NCI-H748 (cell line): ENCODE results near the gene NUAK2.
A peak's percentile ranks its signal among the peaks of the same experiment; 100 is the strongest.

ENCODE experiments used
- DNase-seq: peaks from one replicate; lab custom pipeline; 2025; ENCODE audit not compliant: unreplicated experiment; lab: John Stamatoyannopoulos, UW

NUAK2 gene

GRCh38 chr1:205323794-205324193 lies 2.2 kb upstream of the NUAK2 start:
- no peak for DNase-seq

DNA sequence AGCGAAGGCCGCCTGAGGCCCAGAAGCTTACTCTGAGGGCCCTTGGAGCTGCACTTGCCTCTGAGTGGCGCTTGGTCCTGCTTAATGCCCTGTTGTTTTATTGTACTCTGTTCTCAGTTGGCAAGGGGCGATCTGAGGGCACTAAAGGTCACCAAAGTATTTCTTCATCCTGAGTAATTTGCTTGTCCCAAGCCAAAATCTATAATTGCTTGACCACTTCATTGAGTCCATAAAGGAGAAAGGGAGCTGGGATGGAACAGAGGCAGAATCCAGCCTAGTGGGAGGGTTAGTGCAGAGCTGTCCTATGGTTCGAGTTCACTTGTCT lies 376 bp upstream of the NUAK2 start:
- DNase-seq, result no peak

DNA sequence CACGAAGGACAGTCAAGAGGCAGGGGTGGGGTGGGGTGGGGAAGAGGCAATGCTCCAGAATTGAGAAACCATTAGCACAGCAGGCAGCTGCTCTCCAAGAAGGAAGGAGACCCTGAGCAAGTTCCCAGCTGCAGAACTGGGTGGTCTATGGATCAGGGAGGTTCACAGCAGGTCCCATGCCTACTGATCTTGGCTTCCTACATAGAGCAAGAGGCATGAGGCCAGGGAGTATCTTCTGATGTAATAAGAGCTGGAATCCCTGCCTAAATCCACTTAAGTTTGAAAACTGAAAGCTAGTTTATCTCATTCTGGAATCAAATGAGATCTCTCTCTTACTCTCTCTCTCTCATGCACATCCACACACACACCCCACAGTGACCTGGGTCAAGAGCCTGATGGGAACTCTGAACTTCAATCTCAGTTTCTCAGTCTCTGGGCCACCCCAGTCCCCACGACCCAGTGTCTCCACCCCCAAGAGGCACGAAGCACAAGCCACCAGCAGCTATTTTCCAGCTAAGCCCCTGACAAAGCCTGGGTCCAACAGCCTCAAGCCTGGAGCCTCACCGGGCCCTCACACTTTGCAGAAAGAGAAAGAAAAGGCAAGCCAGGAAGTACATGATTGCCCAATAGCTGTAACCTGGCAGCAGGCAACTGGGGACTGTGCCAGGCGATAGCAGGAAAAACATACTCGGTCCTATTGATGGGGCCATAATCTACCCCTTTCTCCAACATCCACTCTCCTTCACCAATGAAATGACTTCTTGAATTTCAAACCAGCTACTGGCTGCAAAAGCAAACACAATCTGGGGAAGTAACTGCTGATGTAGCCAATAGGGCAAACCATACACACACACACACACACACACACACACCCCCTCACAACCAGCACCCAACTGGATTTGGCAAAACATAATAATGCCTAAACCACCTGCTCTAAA lies 2.2 kb downstream of the NUAK2 start:
- DNase-seq, result peak; percentile 57

DNA sequence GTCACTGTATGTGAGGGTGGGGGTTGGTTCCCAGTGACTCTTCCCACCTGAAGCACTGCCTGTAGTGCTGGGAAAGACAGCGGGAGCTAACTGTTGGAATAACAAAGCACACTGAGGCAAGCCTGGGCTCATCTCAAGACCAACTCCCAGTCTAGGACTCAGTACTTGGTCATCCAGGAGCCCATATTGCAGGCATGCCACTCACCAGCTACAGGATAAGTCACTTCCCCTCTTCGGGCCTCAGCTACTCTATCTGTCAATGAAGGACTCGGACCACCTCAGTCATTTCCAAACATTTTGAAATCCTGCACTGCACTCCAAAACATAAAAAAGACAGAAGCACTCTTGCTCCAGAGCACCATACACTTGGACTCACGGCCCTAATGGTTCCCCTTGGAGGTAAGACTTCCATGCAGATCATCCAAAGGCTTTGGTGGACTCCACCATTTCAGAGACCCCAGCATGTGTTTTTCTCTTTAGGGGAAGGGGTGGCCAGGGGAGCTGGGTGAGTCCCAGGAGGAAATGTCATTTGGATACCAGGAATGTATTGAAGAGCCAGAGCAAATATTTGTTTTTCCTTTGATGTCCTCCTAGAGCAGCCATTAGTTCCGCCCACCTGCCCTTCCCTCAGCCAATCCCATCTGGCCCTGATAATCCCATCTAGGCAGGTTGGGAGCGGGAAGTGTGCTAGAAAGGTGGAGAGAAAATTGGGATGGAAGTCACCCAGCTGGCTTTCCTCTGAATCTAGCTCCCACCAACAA lies 3.1 kb downstream of the NUAK2 start:
- DNase-seq, result peak; percentile 88

DNA sequence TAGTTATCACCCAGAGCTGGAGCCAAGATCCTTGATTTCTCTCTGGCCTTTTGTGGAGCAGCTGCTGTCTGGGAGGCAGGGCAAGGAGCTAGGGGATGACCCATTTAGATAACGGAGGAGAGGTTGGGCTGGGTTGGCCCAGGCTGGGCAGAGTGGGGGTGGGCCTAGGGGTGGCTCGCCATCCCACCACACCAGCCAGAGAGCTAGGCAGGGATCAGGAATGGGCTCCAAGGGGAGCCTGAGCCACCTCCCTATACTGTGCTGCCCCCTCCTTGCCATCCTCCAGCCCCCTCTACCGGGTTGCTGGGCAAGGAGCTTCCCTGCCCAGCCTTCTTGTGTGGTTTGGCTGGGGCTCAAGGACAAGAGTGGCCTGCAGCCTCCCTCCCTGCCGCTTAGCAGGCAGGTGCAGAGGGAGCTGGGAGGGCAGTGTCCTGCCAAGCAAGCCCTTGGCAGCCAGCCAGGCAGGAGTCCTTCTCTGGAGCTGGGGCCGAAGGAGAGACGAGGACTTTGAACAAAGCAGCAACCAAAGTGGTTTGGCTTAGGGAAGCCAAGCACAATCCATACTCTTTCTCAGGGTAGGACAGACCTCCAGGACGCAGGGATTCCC lies 4.1 kb downstream of the NUAK2 start:
- DNase-seq, result peak; percentile 93

DNA sequence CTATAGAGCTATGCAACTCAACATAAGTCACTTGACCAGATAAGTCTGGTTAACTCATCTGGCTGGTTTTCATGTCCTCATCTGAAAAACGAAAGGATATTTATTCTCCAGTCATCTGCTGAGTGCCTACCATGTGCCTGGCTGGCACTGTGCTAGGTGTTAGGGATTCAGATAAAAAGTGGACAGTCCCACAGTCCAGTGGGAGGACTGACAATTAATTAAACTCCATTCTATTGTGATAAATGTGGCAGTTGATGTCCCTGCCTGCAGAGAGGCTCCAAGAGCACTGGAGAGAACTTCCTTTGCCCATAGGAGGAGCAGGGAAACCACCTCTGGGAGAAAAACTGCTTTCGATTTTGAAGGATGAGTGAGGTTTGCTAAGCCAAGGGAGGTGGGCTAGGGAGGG lies 5.4 kb downstream of the NUAK2 start:
- DNase-seq, result no peak

DNA sequence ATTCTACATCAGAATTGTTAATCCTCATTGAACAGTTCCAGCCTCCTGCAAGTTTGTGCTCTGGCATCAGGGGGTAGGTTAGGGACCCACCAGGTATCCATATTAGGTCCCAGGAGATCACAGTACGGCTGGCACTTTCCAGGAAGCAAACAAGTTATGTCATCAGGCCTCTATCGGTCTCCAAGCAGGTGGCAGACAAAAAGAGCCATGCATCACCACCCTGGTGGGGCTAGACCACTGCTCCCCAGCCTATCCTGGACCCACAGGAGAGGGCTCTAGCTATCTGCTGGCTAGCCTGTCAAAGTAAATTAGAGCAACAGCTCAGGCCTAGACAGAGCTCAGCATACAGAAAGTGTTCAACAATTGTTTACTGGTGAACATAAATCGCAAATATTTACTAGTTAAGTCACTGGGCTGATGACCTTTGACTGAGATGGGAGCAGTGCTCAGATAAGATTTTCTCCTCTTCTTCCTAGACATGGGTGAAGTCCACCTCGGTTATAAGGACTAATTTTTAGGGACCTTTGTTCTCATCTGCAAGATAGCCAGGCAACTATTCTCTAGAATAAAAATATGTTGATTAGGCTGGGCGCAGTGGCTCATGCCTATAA lies 6.4 kb downstream of the NUAK2 start:
- no peak for DNase-seq

- peak; percentile 40 for DNase-seq
These were observed 7.8 kb downstream of the NUAK2 start for GRCh38 chr1:205313563-205314308.

DNA sequence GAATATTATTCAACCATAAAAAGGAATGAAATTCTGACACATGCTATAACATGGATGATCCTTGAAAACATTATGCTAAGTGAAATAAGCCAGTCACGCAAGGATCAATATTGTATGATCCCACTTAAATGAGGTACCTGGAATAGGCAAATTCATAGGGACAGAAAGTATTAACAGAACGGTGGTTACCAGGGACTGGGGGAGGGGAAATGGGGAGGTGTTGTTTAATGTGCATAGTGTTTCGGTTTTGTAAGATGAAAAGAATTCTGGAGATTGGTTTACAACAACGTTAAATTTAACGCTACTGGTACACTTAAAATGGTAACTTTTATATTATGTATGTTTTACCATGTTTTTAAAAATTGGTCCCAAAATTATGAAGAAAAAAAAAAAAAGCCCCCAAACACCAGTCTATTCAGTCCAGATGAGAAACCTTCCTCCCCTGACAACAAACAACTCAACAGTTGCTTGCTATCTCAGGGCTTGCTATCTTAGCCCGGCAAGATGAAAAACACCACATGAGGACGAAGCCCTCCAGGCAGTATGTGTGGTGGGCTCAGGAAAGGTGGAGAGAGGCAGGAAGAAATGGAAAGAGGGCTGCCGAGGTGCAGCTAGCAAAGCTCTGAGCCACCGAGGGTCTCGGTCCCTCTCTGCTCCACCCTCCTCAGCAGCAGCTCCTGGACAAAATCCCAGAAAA lies 8.5 kb downstream of the NUAK2 start:
- DNase-seq, result no peak

- no peak for DNase-seq
These were observed 10.4 kb downstream of the NUAK2 start for GRCh38 chr1:205310976-205311704.

DNA sequence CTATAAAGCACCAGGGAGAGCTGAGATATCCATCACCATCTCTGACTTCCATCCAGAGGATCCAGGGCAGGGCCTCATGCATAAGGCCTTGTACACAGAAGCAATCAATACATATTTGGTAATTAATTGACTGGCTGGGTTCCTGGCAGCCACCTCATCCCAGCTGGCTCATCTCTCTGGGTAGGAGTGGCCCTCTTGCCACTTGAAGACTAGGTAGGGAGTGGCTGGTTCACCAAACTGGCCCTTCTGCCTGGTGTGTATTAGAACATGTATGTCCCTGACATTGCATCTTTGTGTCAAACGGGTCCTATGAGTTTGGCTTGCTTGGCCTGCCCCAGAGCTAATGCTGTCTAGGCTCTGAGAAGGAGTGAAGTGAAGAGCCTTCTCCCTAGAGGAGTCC lies 11.8 kb downstream of the NUAK2 start:
- no peak for DNase-seq

GRCh38 chr1:205306929-205307566 lies 14.5 kb downstream of the NUAK2 start:
- DNase-seq, result no peak

- DNase-seq, result no peak
These were observed 16.9 kb downstream of the NUAK2 start for GRCh38 chr1:205304695-205305070.

DNA sequence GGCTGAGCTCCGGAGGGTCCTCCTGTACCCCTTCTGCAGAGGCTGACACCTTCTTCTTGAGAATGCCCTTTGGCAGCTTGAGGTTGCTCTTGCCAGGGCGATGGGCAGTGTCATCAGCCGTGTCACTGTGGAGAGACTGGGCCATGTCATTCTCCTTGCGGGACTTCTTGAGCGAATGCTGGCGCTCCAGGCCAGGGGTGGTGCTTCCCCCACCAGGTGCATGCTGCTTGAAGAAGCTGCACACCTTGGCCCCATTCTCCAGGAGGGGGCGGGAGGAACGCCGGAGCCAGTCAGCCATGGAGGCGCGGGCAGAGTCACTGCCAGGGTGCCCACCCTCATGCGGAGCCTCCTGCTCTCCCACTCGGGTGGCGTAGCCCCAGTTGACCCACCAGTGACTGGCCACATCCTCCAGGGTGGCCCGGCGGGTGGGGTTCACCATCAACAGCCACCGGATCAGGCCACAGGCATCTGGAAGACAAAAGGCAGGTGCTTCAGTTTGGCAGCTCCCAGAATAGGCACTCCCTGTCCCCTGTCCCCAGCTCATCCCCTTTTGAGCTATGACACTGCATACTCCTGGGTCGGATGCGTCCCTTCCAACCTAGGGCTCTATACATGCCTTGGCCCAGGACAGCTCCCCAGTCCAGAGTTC lies 17.4 kb downstream of the NUAK2 start:
- no peak for DNase-seq

GRCh38 chr1:205303247-205303888 lies 18.2 kb downstream of the NUAK2 start:
- no peak for DNase-seq

DNA sequence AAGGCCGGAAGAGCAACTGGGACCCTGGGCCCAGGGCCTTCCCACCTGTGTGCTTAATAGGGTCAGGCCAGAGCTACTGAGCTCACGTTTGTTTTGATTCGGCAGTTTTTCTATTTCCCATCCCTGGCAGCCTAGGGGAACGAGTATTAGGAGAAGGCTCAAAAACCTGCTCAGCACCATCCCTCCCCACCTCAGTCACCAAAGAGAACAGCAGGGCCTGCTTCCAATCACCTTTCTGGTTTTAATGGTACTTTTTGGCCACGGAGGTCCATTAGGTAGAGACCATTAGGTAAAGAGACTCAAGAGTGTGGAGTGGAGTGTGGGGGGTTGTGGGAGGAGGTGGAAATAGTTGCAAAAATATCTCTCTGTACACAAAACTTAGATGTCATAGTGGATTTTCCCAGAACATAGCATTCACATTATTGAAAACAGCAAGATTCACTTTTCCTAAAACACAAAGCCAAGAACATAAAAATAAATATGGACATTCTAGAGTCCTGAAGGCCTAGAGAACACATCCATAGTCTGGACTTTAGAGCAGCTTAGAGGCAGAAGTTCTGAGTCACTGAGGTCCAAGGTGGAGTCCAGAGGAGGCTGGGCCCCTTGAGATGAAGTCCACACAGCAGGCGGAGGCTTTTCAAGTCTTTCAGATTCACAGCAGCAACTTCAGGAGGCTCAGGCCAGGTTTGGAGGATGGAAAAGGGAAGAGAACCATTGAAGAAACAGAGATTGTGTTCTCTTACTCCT lies 19.5 kb downstream of the NUAK2 start:
- no peak for DNase-seq

- no peak for DNase-seq
These were observed 20.2 kb downstream of the NUAK2 start for GRCh38 chr1:205301205-205301821.
